ENCODE data around the gene ERC1. TPM values are rescaled to one million over a fixed set of nuclear protein-coding genes. Genes with fewer than 3 reads are reported as not detected.

The ERC1 gene
- total and polyA plus RNA-seq, 2 of the 4 experiments (the other 2 are of a cell fraction) = 11.6 to 25.6 TPM

DNA sequence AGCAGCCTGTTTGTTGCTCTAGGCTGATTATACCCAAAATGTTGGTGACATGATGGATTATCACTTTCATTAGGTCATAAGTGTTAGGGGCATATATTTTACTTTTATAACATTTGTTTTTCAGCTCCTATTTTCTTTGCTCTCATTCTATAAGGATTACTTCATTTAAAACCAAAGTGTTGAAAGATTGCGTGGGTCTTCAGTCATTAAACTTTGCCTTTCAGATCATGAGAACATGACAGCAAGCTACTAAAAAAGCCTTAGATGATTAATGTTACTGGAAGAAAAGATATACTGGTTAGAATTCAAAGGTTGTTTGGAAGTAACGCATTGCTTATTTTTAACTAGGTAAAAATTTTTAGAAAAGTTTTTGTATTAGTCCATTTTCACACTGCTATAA is 156.8 kb downstream of the ERC1 start:
- no peaks in the 10 kb centered on the region for H3K27me3 ChIP-seq (ENCODE audit: control insufficient read depth, insufficient read depth, low read length)
- intact Hi-C loops (cut with micrococcal nuclease) = no loop called here
- no peak overlapping the region for H2BK20ac ChIP-seq (ENCODE audit: low read depth, low read length)
- no peak overlapping the region for H3K23ac ChIP-seq (ENCODE audit: low read depth, low read length)
- no peak overlapping the region for H3K9ac ChIP-seq (ENCODE audit: low read depth, low read length)
- dilution Hi-C loops (cut with HindIII; ENCODE audit: low sequenced_read_pairs, unreplicated experiment) = no loop called here
- H3K27ac ChIP-seq (ENCODE audit: insufficient read depth, low read length) = no peak overlapping the region
- no CpG with 5 or more reads among the region's 2 CpGs for WGBS, 2 experiments (ENCODE audit: extremely low coverage in 2 of 2, insufficient read length in 1 of 2)
- H4K5ac ChIP-seq (ENCODE audit: low read depth, low read length) = no peak overlapping the region
- no peak overlapping the region for H2AK9ac ChIP-seq (replicated peaks; ENCODE audit: low read depth, low read length, poor library complexity)
- POLR2A ChIA-PET (ENCODE audit: unreplicated experiment) = no interaction called here
- no peaks in the 10 kb centered on the region for H4K20me1 ChIP-seq (ENCODE audit: insufficient read depth, low read length)
- no peak overlapping the region for H2AK5ac ChIP-seq (ENCODE audit: low read depth, low read length)
- TF ChIP-seq FOS (IDR thresholded peaks at IDR 0.05; ENCODE audit: low read depth, low read length) (no peak), MAFK (IDR thresholded peaks at IDR 0.05; ENCODE audit: low read depth, low read length) (no peak), CHD1 (IDR thresholded peaks at IDR 0.05; ENCODE audit: low read depth, low read length) (no peak), RAD21 (IDR thresholded peaks at IDR 0.05; ENCODE audit: low read length) (no peak), MAZ (IDR thresholded peaks at IDR 0.05; ENCODE audit: borderline replicate concordance, low read depth, low read length) (no peak), RFX5 (IDR thresholded peaks at IDR 0.05; ENCODE audit: low read depth, low read length) (no peak), POLR2A (IDR thresholded peaks at IDR 0.05; ENCODE audit: low read depth, low read length) (no peak), BHLHE40 (IDR thresholded peaks at IDR 0.05; ENCODE audit: low read depth, low read length) (no peak), CEBPB (IDR thresholded peaks at IDR 0.05; ENCODE audit: low read depth, low read length) (no peak), RCOR1 (IDR thresholded peaks at IDR 0.05; ENCODE audit: insufficient replicate concordance, low read length) (no peak), MXI1 (IDR thresholded peaks at IDR 0.05; ENCODE audit: borderline replicate concordance, low read depth, low read length) (no peak), SMC3 (IDR thresholded peaks at IDR 0.05; ENCODE audit: low read depth, low read length) (no peak), NFE2L2 (IDR thresholded peaks at IDR 0.05; ENCODE audit: low read depth, low read length) (no peak)
- TF ChIP-seq, protein P1, sequence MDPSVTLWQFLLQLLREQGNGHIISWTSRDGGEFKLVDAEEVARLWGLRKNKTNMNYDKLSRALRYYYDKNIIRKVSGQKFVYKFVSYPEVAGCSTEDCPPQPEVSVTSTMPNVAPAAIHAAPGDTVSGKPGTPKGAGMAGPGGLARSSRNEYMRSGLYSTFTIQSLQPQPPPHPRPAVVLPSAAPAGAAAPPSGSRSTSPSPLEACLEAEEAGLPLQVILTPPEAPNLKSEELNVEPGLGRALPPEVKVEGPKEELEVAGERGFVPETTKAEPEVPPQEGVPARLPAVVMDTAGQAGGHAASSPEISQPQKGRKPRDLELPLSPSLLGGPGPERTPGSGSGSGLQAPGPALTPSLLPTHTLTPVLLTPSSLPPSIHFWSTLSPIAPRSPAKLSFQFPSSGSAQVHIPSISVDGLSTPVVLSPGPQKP (IDR thresholded peaks at IDR 0.05; ENCODE audit: borderline replicate concordance, low read depth, low read length) = no peak
- TF ChIP-seq, protein P2, sequence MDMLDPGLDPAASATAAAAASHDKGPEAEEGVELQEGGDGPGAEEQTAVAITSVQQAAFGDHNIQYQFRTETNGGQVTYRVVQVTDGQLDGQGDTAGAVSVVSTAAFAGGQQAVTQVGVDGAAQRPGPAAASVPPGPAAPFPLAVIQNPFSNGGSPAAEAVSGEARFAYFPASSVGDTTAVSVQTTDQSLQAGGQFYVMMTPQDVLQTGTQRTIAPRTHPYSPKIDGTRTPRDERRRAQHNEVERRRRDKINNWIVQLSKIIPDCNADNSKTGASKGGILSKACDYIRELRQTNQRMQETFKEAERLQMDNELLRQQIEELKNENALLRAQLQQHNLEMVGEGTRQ (IDR thresholded peaks at IDR 0.05; ENCODE audit: low read depth, low read length) = no peak
- TF ChIP-seq, protein P3, sequence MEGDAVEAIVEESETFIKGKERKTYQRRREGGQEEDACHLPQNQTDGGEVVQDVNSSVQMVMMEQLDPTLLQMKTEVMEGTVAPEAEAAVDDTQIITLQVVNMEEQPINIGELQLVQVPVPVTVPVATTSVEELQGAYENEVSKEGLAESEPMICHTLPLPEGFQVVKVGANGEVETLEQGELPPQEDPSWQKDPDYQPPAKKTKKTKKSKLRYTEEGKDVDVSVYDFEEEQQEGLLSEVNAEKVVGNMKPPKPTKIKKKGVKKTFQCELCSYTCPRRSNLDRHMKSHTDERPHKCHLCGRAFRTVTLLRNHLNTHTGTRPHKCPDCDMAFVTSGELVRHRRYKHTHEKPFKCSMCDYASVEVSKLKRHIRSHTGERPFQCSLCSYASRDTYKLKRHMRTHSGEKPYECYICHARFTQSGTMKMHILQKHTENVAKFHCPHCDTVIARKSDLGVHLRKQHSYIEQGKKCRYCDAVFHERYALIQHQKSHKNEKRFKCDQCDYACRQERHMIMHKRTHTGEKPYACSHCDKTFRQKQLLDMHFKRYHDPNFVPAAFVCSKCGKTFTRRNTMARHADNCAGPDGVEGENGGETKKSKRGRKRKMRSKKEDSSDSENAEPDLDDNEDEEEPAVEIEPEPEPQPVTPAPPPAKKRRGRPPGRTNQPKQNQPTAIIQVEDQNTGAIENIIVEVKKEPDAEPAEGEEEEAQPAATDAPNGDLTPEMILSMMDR (conservative IDR thresholded peaks at IDR 0.05; ENCODE audit: low read depth, low read length) = no peak
- H3K56ac ChIP-seq (ENCODE audit: extremely low read depth, insufficient read depth, low read length) = no peak overlapping the region
- H4K91ac ChIP-seq (ENCODE audit: insufficient read depth, low read depth, low read length) = no peak overlapping the region
- no peak for ATAC-seq (ENCODE audit: low read depth)
- no peak overlapping the region for H3K4me3 ChIP-seq (ENCODE audit: insufficient read depth, low read depth, low read length)
- no TSS peak for BruUV-seq (replicated peaks)
- no peak overlapping the region for H3K4ac ChIP-seq (ENCODE audit: low read depth, low read length)
- H3K18ac ChIP-seq (ENCODE audit: low read depth, low read length) = no peak overlapping the region
- no peak overlapping the region for H2BK120ac ChIP-seq (ENCODE audit: low read depth, low read length)
- no peak for DNase-seq
- H3K14ac ChIP-seq (replicated peaks; ENCODE audit: low read depth, low read length) = no peak overlapping the region
- no peak overlapping the region for H4K8ac ChIP-seq (ENCODE audit: low read depth in 2 of 2, low read length in 2 of 2)
- no peak overlapping the region for H2BK15ac ChIP-seq (ENCODE audit: low read depth, low read length)
- H2AFZ ChIP-seq (replicated peaks; ENCODE audit: low read length, poor library complexity) = no peak overlapping the region
- H2BK5ac ChIP-seq (ENCODE audit: low read depth, low read length, poor library complexity, severe bottlenecking) = no peak overlapping the region
- no peaks in the 10 kb centered on the region for H3K9me1 ChIP-seq (ENCODE audit: insufficient read depth, low read length)
- H3K4me2 ChIP-seq (ENCODE audit: low read depth, low read length) = no peak overlapping the region
- no peaks in the 10 kb centered on the region for H3K9me3 ChIP-seq (ENCODE audit: control insufficient read depth, insufficient read depth, low read length)
- 0 out of 2 replicates have a peak, but pooled peaks cover 1% of the 10 kb centered on the region for H3K36me3 ChIP-seq (ENCODE audit: control insufficient read depth, insufficient read depth, low read length)
- no peaks in the 10 kb centered on the region for H3K4me1 ChIP-seq (ENCODE audit: control insufficient read depth, insufficient read depth, low read length)
- H3K79me1 ChIP-seq (ENCODE audit: low read depth in 1 of 2, low read length in 2 of 2) = peaks cover 17 to 27% of the 10 kb centered on the region in 2 experiments
- CTCF ChIA-PET = no interaction called here
- in situ Hi-C loops (cut with MboI; ENCODE audit: low sequenced_read_pairs) = no loop called here
